Activated naive CD8-positive, alpha-beta T cell (primary cell): ENCODE data around the gene OR1M1.
"Not testable (repeated sequence)": the region's sequence is repeated elsewhere in the genome, so short reads cannot be mapped to it uniquely, and the experiment has no call there.

Source experiments
- H3K27ac Mint-ChIP-seq: one replicate; pipeline ENCODE4 v1.8.0; 2021; ENCODE audit warnings: mixed read lengths
- H3K27me3 Mint-ChIP-seq: one replicate; pipeline ENCODE4 v1.8.0; 2021; ENCODE audit warnings: mixed read lengths
- H3K36me3 Mint-ChIP-seq: one replicate; pipeline ENCODE4 v1.8.0; 2021; ENCODE audit warnings: mixed read lengths
- H3K4me1 Mint-ChIP-seq: one replicate; pipeline ENCODE4 v1.8.0; 2021; ENCODE audit warnings: low read depth, mixed read lengths
- H3K4me3 Mint-ChIP-seq: one replicate; pipeline ENCODE4 v1.8.0; 2021; ENCODE audit warnings: mild to moderate bottlenecking, mixed read lengths
- H3K9me3 Mint-ChIP-seq: one replicate; pipeline ENCODE4 v1.8.0; 2021; ENCODE audit warnings: low read depth, mixed read lengths

OR1M1 gene

GRCh38 chr19:9060564-9061340 lies 26.1 kb upstream of the OR1M1 start:
- Mint-ChIP-seq H3K36me3 (no peaks in the 10 kb centered on the region), H3K4me1 (no peaks in the 10 kb centered on the region), H3K27ac (no peak overlapping the region), H3K27me3 (no peaks in the 10 kb centered on the region), H3K4me3 (no peak overlapping the region), H3K9me3 (no peaks in the 10 kb centered on the region)

- H3K4me1 Mint-ChIP-seq = no peaks in the 10 kb centered on the region
- no peak overlapping the region for H3K4me3 Mint-ChIP-seq
- H3K9me3 Mint-ChIP-seq = no peaks in the 10 kb centered on the region
- no peak overlapping the region for H3K27ac Mint-ChIP-seq
- H3K27me3 Mint-ChIP-seq = no peaks in the 10 kb centered on the region
- H3K36me3 Mint-ChIP-seq = no peaks in the 10 kb centered on the region
Observed at GRCh38 chr19:9061879-9062278, 25.0 kb upstream of the OR1M1 start.

GRCh38 chr19:9065457-9066014 lies 21.3 kb upstream of the OR1M1 start:
- Mint-ChIP-seq H3K27ac (no peak overlapping the region), H3K9me3 (no peaks in the 10 kb centered on the region)

GRCh38 chr19:9070066-9070465 lies 16.8 kb upstream of the OR1M1 start:
- H3K4me3 Mint-ChIP-seq = no peak overlapping the region
- H3K27ac Mint-ChIP-seq = no peak overlapping the region
- no peaks in the 10 kb centered on the region for H3K4me1 Mint-ChIP-seq
- H3K27me3 Mint-ChIP-seq = no peaks in the 10 kb centered on the region
- H3K9me3 Mint-ChIP-seq = no peaks in the 10 kb centered on the region
- no peaks in the 10 kb centered on the region for H3K36me3 Mint-ChIP-seq

More at GRCh38 chr19:9065457-9066014, 21.3 kb upstream of the OR1M1 start:
- Mint-ChIP-seq H3K36me3 (no peaks in the 10 kb centered on the region), H3K4me3 (no peak overlapping the region), H3K27me3 (no peaks in the 10 kb centered on the region), H3K4me1 (no peaks in the 10 kb centered on the region)

GRCh38 chr19:9071720-9072119 lies 15.1 kb upstream of the OR1M1 start:
- H3K36me3 Mint-ChIP-seq, H3K27ac Mint-ChIP-seq, H3K4me1 Mint-ChIP-seq, H3K9me3 Mint-ChIP-seq, H3K27me3 Mint-ChIP-seq, H3K4me3 Mint-ChIP-seq: not testable (repeated sequence)

- H3K4me3 Mint-ChIP-seq = no peak overlapping the region
Observed at GRCh38 chr19:9073806-9074205, 13.1 kb upstream of the OR1M1 start.

GRCh38 chr19:9075064-9075949 lies 11.6 kb upstream of the OR1M1 start:
- no peaks in the 10 kb centered on the region for H3K9me3 Mint-ChIP-seq
- H3K27me3 Mint-ChIP-seq = no peaks in the 10 kb centered on the region
- no peaks in the 10 kb centered on the region for H3K4me1 Mint-ChIP-seq
- H3K4me3 Mint-ChIP-seq = no peak overlapping the region
- H3K36me3 Mint-ChIP-seq = no peaks in the 10 kb centered on the region
- no peak overlapping the region for H3K27ac Mint-ChIP-seq

More at GRCh38 chr19:9073806-9074205, 13.1 kb upstream of the OR1M1 start:
- H3K27me3 Mint-ChIP-seq = no peaks in the 10 kb centered on the region
- no peaks in the 10 kb centered on the region for H3K9me3 Mint-ChIP-seq
- no peaks in the 10 kb centered on the region for H3K36me3 Mint-ChIP-seq
- no peaks in the 10 kb centered on the region for H3K4me1 Mint-ChIP-seq
- H3K27ac Mint-ChIP-seq = no peak overlapping the region

GRCh38 chr19:9076901-9077300 lies 10.0 kb upstream of the OR1M1 start:
- Mint-ChIP-seq H3K9me3 (no peaks in the 10 kb centered on the region), H3K27me3 (no peaks in the 10 kb centered on the region), H3K36me3 (no peaks in the 10 kb centered on the region), H3K27ac (no peak overlapping the region), H3K4me1 (no peaks in the 10 kb centered on the region), H3K4me3 (no peak overlapping the region)

- H3K27me3 Mint-ChIP-seq = no peaks in the 10 kb centered on the region
- H3K9me3 Mint-ChIP-seq = no peaks in the 10 kb centered on the region
- H3K36me3 Mint-ChIP-seq = no peaks in the 10 kb centered on the region
- no peaks in the 10 kb centered on the region for H3K4me1 Mint-ChIP-seq
- H3K27ac Mint-ChIP-seq = no peak overlapping the region
- no peak overlapping the region for H3K4me3 Mint-ChIP-seq
Observed at GRCh38 chr19:9078651-9079050, 8.2 kb upstream of the OR1M1 start.

- Mint-ChIP-seq H3K4me3 (no peak within 1 kb of the TSS), H3K36me3 (no peaks in the 10 kb centered on the region), H3K27ac (no peak within 1 kb of the TSS), H3K9me3 (no peaks in the 10 kb centered on the region), H3K4me1 (no peaks in the 10 kb centered on the region), H3K27me3 (peaks cover 14% of the 10 kb centered on the region)
Observed at GRCh38 chr19:9107375-9107774, 20.5 kb downstream of the OR1M1 start, which contains the start of gene OR7G2. OR7G2 (minus strand) TSS chr19:9107475; CDS start chr19:9103243, 4,232 bp downstream.

GRCh38 chr19:9109959-9110358 lies 23.1 kb downstream of the OR1M1 start:
- Mint-ChIP-seq H3K27ac (no peak overlapping the region), H3K4me3 (no peak overlapping the region), H3K27me3 (peaks cover 11% of the 10 kb centered on the region), H3K9me3 (no peaks in the 10 kb centered on the region), H3K4me1 (no peaks in the 10 kb centered on the region), H3K36me3 (no peaks in the 10 kb centered on the region)

- no peaks in the 10 kb centered on the region for H3K36me3 Mint-ChIP-seq
- peaks cover 18% of the 10 kb centered on the region for H3K27me3 Mint-ChIP-seq
- H3K4me1 Mint-ChIP-seq = no peaks in the 10 kb centered on the region
- no peak within 1 kb of the TSS for H3K4me3 Mint-ChIP-seq
- no peak within 1 kb of the TSS for H3K27ac Mint-ChIP-seq
- H3K9me3 Mint-ChIP-seq = no peaks in the 10 kb centered on the region
Observed at GRCh38 chr19:9115307-9115813, 28.5 kb downstream of the OR1M1 start, which contains the start of gene OR7G1. OR7G1 (minus strand) TSS chr19:9115763; CDS start chr19:9115763, 0 bp downstream.

GRCh38 chr19:9116547-9116946 lies 29.7 kb downstream of the OR1M1 start:
- no peak overlapping the region for H3K27ac Mint-ChIP-seq
- no peaks in the 10 kb centered on the region for H3K4me1 Mint-ChIP-seq
- H3K9me3 Mint-ChIP-seq = no peaks in the 10 kb centered on the region
- peaks cover 18% of the 10 kb centered on the region for H3K27me3 Mint-ChIP-seq
- no peak overlapping the region for H3K4me3 Mint-ChIP-seq
- H3K36me3 Mint-ChIP-seq = no peaks in the 10 kb centered on the region

- Mint-ChIP-seq H3K27me3 (peaks cover 20% of the 10 kb centered on the region), H3K9me3 (no peaks in the 10 kb centered on the region), H3K4me1 (peaks cover 6% of the 10 kb centered on the region), H3K4me3 (no peak within 1 kb of the TSS), H3K27ac (no peak within 1 kb of the TSS), H3K36me3 (no peaks in the 10 kb centered on the region)
Observed at GRCh38 chr19:9126900-9127405, 40.1 kb downstream of the OR1M1 start, which contains the start of gene OR7G3. OR7G3 (minus strand) TSS chr19:9126950; CDS start chr19:9126950, 0 bp downstream.
